GM23338 (cell line): ENCODE data around the gene PEAR1. TPM values are rescaled to one million over a fixed set of nuclear protein-coding genes. Genes with fewer than 3 reads are reported as not detected.

Source experiments
- ATAC-seq: fragments of 200-7000 bp; cut with Tn5 transposase; 3 replicates; pipeline ENCODE4 v1.9.1; 2020
- DNase-seq: peaks from one replicate; pipeline ENCODE4 v3.0.0-alpha.2; 2015; ENCODE audit warnings: low spot score
- H2AFZ ChIP-seq: fragments of 200-600 bp; sonication (generic); 2 replicates; pipeline ENCODE4 v1.8.0; 2016; ENCODE audit warnings: antibody characterized with exemption, mild to moderate bottlenecking, moderate library complexity
- H3F3A ChIP-seq: fragments of 200-600 bp; sonication (generic); replicated peaks from 2 replicates; pipeline ENCODE4 v1.8.0; 2017; ENCODE audit warnings: antibody characterized with exemption, mixed run types, low read depth
- H3K27ac ChIP-seq: fragments of 200-600 bp; sonication (generic); 2 replicates; pipeline ENCODE4 v1.6.1; 2016; ENCODE audit warnings: low read depth
- H3K27me3 ChIP-seq: fragments of 200-600 bp; sonication (generic); 2 replicates; pipeline ENCODE4 v1.8.0; 2016; ENCODE audit warnings: mild to moderate bottlenecking, mixed run types, moderate library complexity; ENCODE audit not compliant: insufficient read depth
- H3K36me3 ChIP-seq: fragments of 200-600 bp; sonication (generic); 2 replicates; pipeline ENCODE4 v1.8.0; 2016; ENCODE audit warnings: mild to moderate bottlenecking; ENCODE audit not compliant: insufficient read depth
- H3K4me1 ChIP-seq: fragments of 200-600 bp; sonication (generic); 2 replicates; pipeline ENCODE4 v1.8.0; 2016; ENCODE audit warnings: mild to moderate bottlenecking, moderate library complexity; ENCODE audit not compliant: insufficient read depth
- H3K4me2 ChIP-seq: fragments of 200-600 bp; sonication (generic); 2 replicates; pipeline ENCODE4 v1.7.1; 2017; ENCODE audit warnings: mixed run types
- H3K4me3 ChIP-seq: fragments of 200-600 bp; sonication (generic); 2 replicates; pipeline ENCODE4 v1.6.1; 2016; ENCODE audit warnings: mixed run types
- H3K79me2 ChIP-seq: fragments of 200-600 bp; sonication (generic); replicated peaks from 2 replicates; pipeline ENCODE4 v1.8.0; 2017; ENCODE audit warnings: mild to moderate bottlenecking; ENCODE audit not compliant: insufficient read depth
- H3K9me2 ChIP-seq: fragments of 200-600 bp; sonication (generic); 2 replicates; pipeline ENCODE4 v1.8.0; 2017; ENCODE audit not compliant: insufficient read depth
- H4K20me1 ChIP-seq: fragments of 200-600 bp; sonication (generic); replicated peaks from 2 replicates; pipeline ENCODE4 v1.8.0; 2017; ENCODE audit warnings: mild to moderate bottlenecking; ENCODE audit not compliant: insufficient read depth
- H3K27ac Mint-ChIP-seq: 2 replicates; pipeline ENCODE4 v1.8.0; 2020; ENCODE audit warnings: inconsistent platforms, mild to moderate bottlenecking, moderate library complexity, mixed read lengths
- H3K27me3 Mint-ChIP-seq: 3 replicates; pipeline ENCODE4 v1.8.0; 2022; ENCODE audit warnings: low read depth, mild to moderate bottlenecking, moderate library complexity, mixed read lengths, inconsistent platforms; ENCODE audit not compliant: insufficient read depth, poor library complexity
- H3K36me3 Mint-ChIP-seq: 3 replicates; pipeline ENCODE4 v1.8.0; 2021; ENCODE audit warnings: low read depth, mild to moderate bottlenecking, inconsistent platforms, moderate library complexity, mixed read lengths
- H3K4me1 Mint-ChIP-seq: 3 replicates; pipeline ENCODE4 v1.8.0; 2020; ENCODE audit warnings: mild to moderate bottlenecking, inconsistent platforms, mixed read lengths
- H3K4me3 Mint-ChIP-seq: 3 replicates; pipeline ENCODE4 v1.8.0; 2021; ENCODE audit warnings: moderate library complexity, mild to moderate bottlenecking, inconsistent platforms, mixed read lengths
- H3K9me3 Mint-ChIP-seq: 3 replicates; pipeline ENCODE4 v1.8.0; 2020; ENCODE audit warnings: moderate library complexity, mild to moderate bottlenecking, inconsistent platforms, mixed read lengths
- CREB1 ChIP-seq: fragments of 250-450 bp; sonication (Bioruptor Pico); IDR thresholded peaks from 2 replicates; pipeline ENCODE4 v1.5.0; 2020; ENCODE audit warnings: low read depth, mild to moderate bottlenecking, moderate library complexity
- CTCF ChIP-seq, 2 experiments: fragments of 200-600 bp in 1 of 2; sonication (generic) in 1 of 2; conservative IDR thresholded peaks; 2 replicates each; pipeline versions ENCODE4 v1.5.1 to v1.6.1; 2016 to 2017; ENCODE audit warnings: antibody characterized with exemption in 2 of 2, low read depth in 2 of 2, mild to moderate bottlenecking in 2 of 2, moderate library complexity in 1 of 2
- ETS1 ChIP-seq: IDR thresholded peaks from 2 replicates; pipeline ENCODE4 v1.6.1; 2016; ENCODE audit warnings: antibody characterized with exemption
- EZH2 ChIP-seq: fragments of 200-600 bp; sonication (generic); IDR thresholded peaks from one replicate; pipeline ENCODE4 v1.8.0; 2017; ENCODE audit warnings: antibody characterized with exemption, mild to moderate bottlenecking, low read depth; ENCODE audit not compliant: unreplicated experiment
- EZH2phosphoT487 ChIP-seq: fragments of 200-600 bp; sonication (generic); IDR thresholded peaks from one replicate; pipeline ENCODE4 v1.8.1; 2018; ENCODE audit warnings: antibody characterized with exemption; ENCODE audit not compliant: unreplicated experiment
- JUNB ChIP-seq: IDR thresholded peaks from one replicate; pipeline ENCODE4 v1.6.1; 2016; ENCODE audit warnings: antibody characterized with exemption; ENCODE audit not compliant: unreplicated experiment
- REST ChIP-seq: IDR thresholded peaks from one replicate; pipeline ENCODE4 v1.6.1; 2018; ENCODE audit warnings: antibody characterized with exemption; ENCODE audit not compliant: unreplicated experiment
- ZNF114 ChIP-seq: fragments of 250-450 bp; sonication (Bioruptor Pico); IDR thresholded peaks from 2 replicates; pipeline ENCODE4 v1.5.0; 2020; ENCODE audit warnings: mild to moderate bottlenecking, moderate library complexity
- polyA plus RNA-seq: library from polyadenylated mRNA; unstranded; fragments of >200 nt; fragmentation: Nextera tagmentation; extraction: Ambion mirVana; gene quantifications from 2 replicates; pipeline ENCODE4 v1.2.1, GENCODE V29; 2016
- total RNA-seq: library from RNA; depleted of rRNA; stranded (reverse); fragments of >200 nt; shearing (Covaris generic); gene quantifications from 2 replicates; pipeline ENCODE4 v1.2.3, GENCODE V29; 2014

PEAR1 gene
- total and polyA plus RNA-seq, 2 experiments from 2014 or later = 0.28 to 0.47 TPM

GRCh38 chr1:156852418-156852874 lies 41.1 kb upstream of the PEAR1 start:
- no peak for ATAC-seq
- peaks cover 97% of the 10 kb centered on the region for H3K27me3 ChIP-seq

More at GRCh38 chr1:156852418-156852874, 41.1 kb upstream of the PEAR1 start:
- DNase-seq = no peak
- H3F3A ChIP-seq = no peaks in the 10 kb centered on the region
- no peak overlapping the region for H3K4me3 Mint-ChIP-seq
- H3K4me1 ChIP-seq = peaks cover 8% of the 10 kb centered on the region
- H3K27ac ChIP-seq = no peak overlapping the region
- no peaks in the 10 kb centered on the region for H4K20me1 ChIP-seq
- H3K4me2 ChIP-seq = no peak overlapping the region
- peaks cover 17% of the 10 kb centered on the region for H3K4me1 Mint-ChIP-seq
- H3K27me3 Mint-ChIP-seq = peaks cover 52% of the 10 kb centered on the region
- H3K79me2 ChIP-seq = no peaks in the 10 kb centered on the region
- H3K4me3 ChIP-seq = no peak overlapping the region
- H3K36me3 ChIP-seq = no peaks in the 10 kb centered on the region
- H2AFZ ChIP-seq = no peak overlapping the region
- no peaks in the 10 kb centered on the region; the same call in 2 of the 3 replicates for H3K9me3 Mint-ChIP-seq
- H3K9me2 ChIP-seq = no peaks in the 10 kb centered on the region
- H3K27ac Mint-ChIP-seq = no peak overlapping the region
- H3K36me3 Mint-ChIP-seq = no peaks in the 10 kb centered on the region
- TF ChIP-seq ZNF114 (no peak), CREB1 (CRISPR knock-in tag) (no peak), REST (no peak), EZH2 (no peak), ETS1 (no peak), EZH2phosphoT487 (no peak), CTCF (conservative IDR thresholded peaks at IDR 0.05; ENCODE audit: low read depth in 2 of 2) (no peak), JUNB (no peak)
